Loucy (cell line): ENCODE data around the gene KRTAP12-3.
"Not testable (repeated sequence)": the region's sequence is repeated elsewhere in the genome, so short reads cannot be mapped to it uniquely, and the experiment has no call there.

Experiments used
- H2AFZ ChIP-seq: fragments of 200-600 bp; sonication (generic); 2 replicates; pipeline ENCODE4 v1.6.0; 2016; ENCODE audit warnings: antibody characterized with exemption, mild to moderate bottlenecking, low read length, moderate library complexity
- H3F3A ChIP-seq: fragments of 200-600 bp; 2 replicates; pipeline ENCODE4 v1.6.0; 2016; ENCODE audit warnings: antibody characterized with exemption, low read depth, mild to moderate bottlenecking
- H3K27me3 ChIP-seq: fragments of 200-600 bp; sonication (generic); 2 replicates; pipeline ENCODE4 v1.6.1; 2014; ENCODE audit warnings: low read length, mild to moderate bottlenecking; ENCODE audit not compliant: insufficient read depth, poor library complexity, severe bottlenecking
- H3K36me3 ChIP-seq: fragments of 200-600 bp; sonication (generic); 2 replicates; pipeline ENCODE4 v1.6.1; 2016; ENCODE audit warnings: low read length; ENCODE audit not compliant: insufficient read depth
- H3K4me1 ChIP-seq: fragments of 200-600 bp; sonication (generic); 2 replicates; pipeline ENCODE4 v1.5.1; 2014; ENCODE audit warnings: low read length, mild to moderate bottlenecking; ENCODE audit not compliant: insufficient read depth, poor library complexity, severe bottlenecking
- H3K4me2 ChIP-seq: fragments of 200-600 bp; sonication (generic); 2 replicates; pipeline ENCODE4 v1.6.0; 2014; ENCODE audit warnings: antibody characterized with exemption, low read length, low read depth, mild to moderate bottlenecking; ENCODE audit not compliant: poor library complexity, severe bottlenecking
- H3K4me3 ChIP-seq: fragments of 200-600 bp; sonication (generic); 2 replicates; pipeline ENCODE4 v1.5.1; 2014; ENCODE audit warnings: low read length, mild to moderate bottlenecking, mixed read lengths; ENCODE audit not compliant: poor library complexity, severe bottlenecking
- H3K79me2 ChIP-seq: fragments of 200-600 bp; sonication (generic); 2 replicates; pipeline ENCODE4 v1.6.1; 2014; ENCODE audit warnings: low read length; ENCODE audit not compliant: insufficient read depth
- H3K9ac ChIP-seq: fragments of 200-600 bp; sonication (generic); 2 replicates; pipeline ENCODE4 v1.6.0; 2014; ENCODE audit warnings: mild to moderate bottlenecking, low read depth, low read length, moderate library complexity; ENCODE audit not compliant: poor library complexity, severe bottlenecking
- H3K9me2 ChIP-seq: fragments of 200-600 bp; sonication (generic); replicated peaks from 2 replicates; pipeline ENCODE4 v1.6.1; 2016; ENCODE audit warnings: low read depth, low read length, mixed read lengths
- H3K9me3 ChIP-seq: fragments of 200-600 bp; sonication (generic); 2 replicates; pipeline ENCODE4 v1.6.1; 2014; ENCODE audit warnings: mild to moderate bottlenecking, antibody characterized with exemption, low read length, low read depth; ENCODE audit not compliant: insufficient read depth
- H4K20me1 ChIP-seq: fragments of 200-600 bp; sonication (generic); 2 replicates; pipeline ENCODE4 v1.6.0; 2014; ENCODE audit warnings: antibody characterized with exemption, low read length, mild to moderate bottlenecking; ENCODE audit not compliant: insufficient read depth, poor library complexity, severe bottlenecking
- CTCF ChIP-seq: fragments of 200-600 bp; sonication (generic); conservative IDR thresholded peaks from 2 replicates; pipeline ENCODE4 v1.5.1; 2014; ENCODE audit warnings: mild to moderate bottlenecking, antibody characterized with exemption, low read length
- EZH2phosphoT487 ChIP-seq: fragments of 200-600 bp; IDR thresholded peaks from 2 replicates; pipeline ENCODE4 v1.6.1; 2018; ENCODE audit warnings: antibody characterized with exemption, mild to moderate bottlenecking, moderate library complexity, borderline replicate concordance

Gene KRTAP12-3

DNA sequence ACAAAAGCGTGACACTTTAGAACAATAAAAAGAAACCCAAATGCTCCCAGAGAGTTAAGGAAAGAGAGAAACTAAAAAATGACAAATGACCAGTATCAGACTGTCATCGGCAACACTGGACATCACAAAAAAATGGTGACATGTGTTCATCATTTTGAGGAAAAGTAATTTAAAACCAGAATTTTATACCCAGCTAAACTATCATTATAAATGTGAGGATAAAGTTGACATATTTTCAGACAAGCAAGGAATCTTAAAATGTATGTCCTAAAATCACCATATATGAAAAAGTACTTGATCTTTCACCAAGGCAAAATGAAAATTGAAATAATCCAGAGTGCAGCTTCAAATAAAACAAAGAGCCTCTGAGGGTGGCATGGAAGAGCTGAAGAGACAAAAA, 12.9 kb upstream of the KRTAP12-3 start:
- H3K9me3 ChIP-seq = peaks cover 16% of the 10 kb centered on the region; the same call in 1 of the 2 replicates
- no peak overlapping the region for H3K4me2 ChIP-seq
- no peaks in the 10 kb centered on the region for H3K36me3 ChIP-seq
- no peak for TF ChIP-seq EZH2phosphoT487
- TF ChIP-seq CTCF = no peak
- no peaks in the 10 kb centered on the region for H3F3A ChIP-seq
- no peak overlapping the region for H2AFZ ChIP-seq
- no peak overlapping the region for H3K9ac ChIP-seq
- H3K79me2 ChIP-seq = no peaks in the 10 kb centered on the region
- no peaks in the 10 kb centered on the region for H4K20me1 ChIP-seq
- H3K4me3 ChIP-seq = no peak overlapping the region
- no peaks in the 10 kb centered on the region for H3K27me3 ChIP-seq
- no peaks in the 10 kb centered on the region for H3K9me2 ChIP-seq
- no peaks in the 10 kb centered on the region for H3K4me1 ChIP-seq

DNA sequence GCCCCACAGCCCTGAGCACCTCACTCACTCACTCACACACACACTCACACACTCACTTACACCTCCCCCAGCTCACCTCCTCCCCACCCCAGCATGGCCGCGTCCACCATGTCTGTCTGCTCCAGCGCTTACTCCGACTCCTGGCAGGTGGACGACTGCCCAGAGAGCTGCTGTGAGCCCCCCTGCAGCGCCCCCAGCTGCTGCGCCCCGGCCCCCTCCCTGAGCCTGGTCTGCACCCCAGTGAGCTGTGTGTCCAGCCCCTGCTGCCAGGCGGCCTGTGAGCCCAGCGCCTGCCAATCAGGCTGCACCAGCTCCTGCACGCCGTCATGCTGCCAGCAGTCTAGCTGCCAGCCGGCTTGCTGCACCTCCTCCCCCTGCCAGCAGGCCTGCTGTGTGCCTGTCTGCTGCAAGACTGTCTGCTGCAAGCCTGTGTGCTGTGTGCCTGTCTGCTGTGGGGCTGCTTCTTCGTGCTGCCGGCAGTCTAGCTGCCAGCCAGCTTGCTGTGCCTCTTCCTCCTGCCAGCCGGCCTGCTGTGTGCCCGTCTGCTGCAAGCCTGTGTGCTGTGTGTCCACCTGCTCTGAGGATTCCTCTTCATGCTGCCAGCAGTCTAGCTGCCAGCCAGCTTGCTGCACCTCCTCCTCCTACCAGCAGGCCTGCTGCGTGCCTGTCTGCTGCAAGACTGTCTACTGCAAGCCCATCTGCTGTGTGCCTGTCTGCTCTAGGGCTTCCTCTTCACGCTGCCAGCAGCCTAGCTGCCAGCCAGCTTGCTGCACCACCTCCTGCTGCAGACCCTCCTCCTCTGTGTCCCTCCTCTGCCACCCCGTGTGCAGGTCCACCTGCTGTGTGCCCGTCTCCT, 11.1 kb upstream of the KRTAP12-3 start, which contains the start of gene KRTAP10-11:
KRTAP10-11 (plus strand) TSS at position 49 of the 856 bp plus-strand sequence; CDS start at position 94, 45 bp downstream.
- H3K4me3 ChIP-seq, H3K9me2 ChIP-seq, H2AFZ ChIP-seq, H3K36me3 ChIP-seq, H3F3A ChIP-seq, H3K79me2 ChIP-seq, H4K20me1 ChIP-seq, H3K27me3 ChIP-seq, H3K4me2 ChIP-seq, H3K9ac ChIP-seq, H3K4me1 ChIP-seq: not testable (repeated sequence)
- H3K9me3 ChIP-seq = peaks cover 12% of the 10 kb centered on the region; the same call in 1 of the 2 replicates

- TF ChIP-seq EZH2phosphoT487 = no peak
- TF ChIP-seq CTCF = no peak
- peaks cover 12% of the 10 kb centered on the region; the same call in 1 of the 2 replicates for H3K9me3 ChIP-seq
- no peaks in the 10 kb centered on the region for H3K4me1 ChIP-seq
- no peaks in the 10 kb centered on the region for H3K9me2 ChIP-seq
- no peaks in the 10 kb centered on the region for H3K79me2 ChIP-seq
- H3K9ac ChIP-seq = no peak overlapping the region
- no peak overlapping the region for H3K4me2 ChIP-seq
- no peaks in the 10 kb centered on the region for H4K20me1 ChIP-seq
- no peaks in the 10 kb centered on the region for H3K36me3 ChIP-seq
- no peak overlapping the region for H2AFZ ChIP-seq
- H3F3A ChIP-seq = no peaks in the 10 kb centered on the region
- no peak overlapping the region for H3K4me3 ChIP-seq
- H3K27me3 ChIP-seq = no peaks in the 10 kb centered on the region
Measured at GRCh38 chr21:44647222-44647552, 10.5 kb upstream of the KRTAP12-3 start.
